ENCODE results near the gene KCNMB2. TPM values are rescaled to one million over a fixed set of nuclear protein-coding genes. Genes with fewer than 3 reads are reported as not detected.

Gene KCNMB2
- total RNA-seq, 1 donor from 2014 or later, result 2.6 TPM

DNA sequence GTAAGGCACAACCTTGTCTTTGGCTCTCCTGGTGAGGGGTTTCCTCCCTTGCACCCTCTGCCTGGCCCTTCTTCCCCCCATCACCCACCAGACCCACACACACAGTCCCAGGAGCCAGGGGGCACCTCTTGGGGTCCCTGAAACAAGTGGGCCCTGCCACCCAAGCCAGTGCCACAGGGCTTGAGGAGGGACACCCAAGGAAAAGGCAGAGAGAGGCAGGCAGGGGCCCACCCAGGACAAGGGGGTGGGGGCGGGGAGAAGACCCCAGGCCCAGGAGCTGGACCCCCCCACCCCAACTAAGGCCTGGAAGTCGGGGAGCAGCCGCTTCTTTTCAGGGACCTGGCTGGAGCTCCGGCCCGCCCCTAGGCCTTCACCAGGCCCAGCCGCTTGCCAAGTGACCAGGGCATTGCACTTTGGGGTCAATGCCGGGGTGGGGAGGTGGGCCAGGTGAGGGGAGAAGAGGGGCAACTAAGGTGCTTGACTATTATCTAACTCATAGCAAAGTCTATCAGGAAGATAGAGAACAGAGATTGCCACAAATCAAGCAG is 88.9 kb downstream of the KCNMB2 start:
- DNase-seq, result no peak
- intact Hi-C loops (cut with DNase I), result no loop called here
- no peak for ATAC-seq (ENCODE audit: poor library complexity)

GRCh38 chr3:178628037-178628436 is 91.8 kb downstream of the KCNMB2 start:
- ATAC-seq (ENCODE audit: poor library complexity), result no peak
- DNase-seq, result no peak
- intact Hi-C loops (cut with DNase I), result no loop called here

DNA sequence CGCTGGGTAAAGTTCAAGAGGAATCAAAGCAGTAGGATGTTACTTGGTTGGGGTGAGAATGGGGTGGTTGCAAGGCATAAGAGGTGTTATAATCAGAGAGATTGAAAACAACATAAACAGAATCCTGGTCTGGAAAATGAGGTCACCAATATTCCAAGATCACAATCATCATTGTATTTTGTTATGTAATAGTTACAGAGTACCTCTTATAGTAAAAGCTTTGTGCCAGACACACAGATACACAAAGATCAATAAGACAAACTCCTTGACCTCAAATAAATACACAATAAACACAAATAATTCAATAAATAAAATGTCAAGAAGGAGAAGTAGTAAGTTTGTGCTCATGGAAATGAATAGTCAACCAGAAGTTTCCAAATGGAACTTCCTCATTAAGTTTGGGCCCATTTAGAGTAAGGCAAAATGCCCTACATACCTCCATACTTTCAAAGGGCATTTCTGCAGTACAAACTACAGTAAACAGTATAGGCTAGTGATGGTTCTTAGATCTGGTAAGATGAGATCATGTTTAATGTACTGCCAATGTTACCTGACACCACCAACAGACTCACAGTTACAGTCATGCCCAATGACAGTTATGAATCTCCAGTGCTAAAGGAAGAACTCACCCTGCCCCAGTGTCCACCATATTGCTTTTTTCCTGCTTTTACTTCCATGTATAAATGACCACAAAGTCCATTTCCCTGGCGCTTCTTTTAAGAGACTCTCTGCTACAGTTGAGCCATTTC is 93.4 kb downstream of the KCNMB2 start:
- DNase-seq, result no peak
- intact Hi-C loops (cut with DNase I), result no loop called here
- ATAC-seq (ENCODE audit: poor library complexity), result no peak

DNA sequence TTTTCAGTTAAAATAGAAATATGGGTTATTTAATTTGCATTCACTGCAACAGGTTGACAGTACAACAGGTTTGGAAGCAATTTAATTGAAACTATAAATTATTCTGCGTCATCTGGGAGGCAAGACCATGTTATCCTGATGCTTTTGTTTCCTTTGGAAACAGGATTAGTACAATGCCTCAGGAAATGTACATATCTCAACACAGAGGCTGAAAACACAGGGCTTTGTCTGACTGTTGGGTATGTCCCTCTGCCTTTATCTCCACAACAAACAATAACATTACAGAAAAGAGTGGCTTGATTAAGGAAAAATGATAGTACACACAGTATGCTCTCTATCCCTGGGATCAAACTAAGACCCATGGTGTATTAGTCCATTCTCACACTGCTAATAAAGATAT is 95.7 kb downstream of the KCNMB2 start:
- ATAC-seq (ENCODE audit: poor library complexity) (no peak), DNase-seq (no peak)
- intact Hi-C loops (cut with DNase I), result no loop called here

DNA sequence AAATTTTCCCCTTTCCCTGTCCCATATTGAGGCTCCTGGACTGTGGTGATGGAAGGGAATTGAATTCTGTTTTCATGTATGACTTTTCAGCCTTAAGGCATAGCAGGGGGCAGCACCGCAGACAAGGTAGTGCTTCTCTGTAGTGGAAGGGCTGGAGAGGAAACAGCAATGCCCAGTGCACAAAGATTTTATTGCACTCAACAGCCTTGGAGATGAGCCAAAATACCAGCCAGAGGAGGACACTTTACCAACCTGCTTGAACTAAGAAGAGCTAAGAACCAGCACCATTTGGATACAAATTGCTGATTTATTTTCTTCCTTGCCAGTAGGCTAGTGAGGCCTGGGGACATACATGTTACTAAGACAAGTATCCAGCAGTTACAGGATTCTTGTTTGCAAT is 98.7 kb downstream of the KCNMB2 start:
- DNase-seq, result no peak
- ATAC-seq (ENCODE audit: poor library complexity), result no peak
- intact Hi-C loops (cut with DNase I), result no loop called here

DNA sequence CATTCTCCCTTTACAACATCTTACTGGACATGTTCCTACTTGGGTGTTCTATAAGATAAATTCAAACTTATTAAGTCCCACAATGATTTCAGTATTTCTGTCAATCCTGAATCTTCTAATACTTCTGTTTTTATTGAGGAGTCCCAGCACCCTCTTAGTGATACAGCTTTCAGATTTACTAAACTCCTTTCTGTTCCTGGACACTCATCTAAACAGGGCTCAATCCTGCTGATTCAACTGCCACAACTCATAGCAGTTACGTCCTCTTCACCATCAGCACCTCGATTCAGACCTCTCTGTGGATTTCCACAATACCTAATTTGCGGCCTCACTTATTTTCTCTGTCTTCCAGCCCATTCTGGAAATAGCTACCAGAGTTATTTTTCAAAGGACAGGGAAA is 101.6 kb downstream of the KCNMB2 start:
- no peak for DNase-seq
- ATAC-seq (ENCODE audit: poor library complexity), result no peak
- intact Hi-C loops (cut with DNase I), result no loop called here

- intact Hi-C loops (cut with DNase I), result no loop called here
- DNase-seq (no peak), ATAC-seq (ENCODE audit: poor library complexity) (peak; percentile 22)
These were observed 109.3 kb downstream of the KCNMB2 start for GRCh38 chr3:178645503-178645902.

DNA sequence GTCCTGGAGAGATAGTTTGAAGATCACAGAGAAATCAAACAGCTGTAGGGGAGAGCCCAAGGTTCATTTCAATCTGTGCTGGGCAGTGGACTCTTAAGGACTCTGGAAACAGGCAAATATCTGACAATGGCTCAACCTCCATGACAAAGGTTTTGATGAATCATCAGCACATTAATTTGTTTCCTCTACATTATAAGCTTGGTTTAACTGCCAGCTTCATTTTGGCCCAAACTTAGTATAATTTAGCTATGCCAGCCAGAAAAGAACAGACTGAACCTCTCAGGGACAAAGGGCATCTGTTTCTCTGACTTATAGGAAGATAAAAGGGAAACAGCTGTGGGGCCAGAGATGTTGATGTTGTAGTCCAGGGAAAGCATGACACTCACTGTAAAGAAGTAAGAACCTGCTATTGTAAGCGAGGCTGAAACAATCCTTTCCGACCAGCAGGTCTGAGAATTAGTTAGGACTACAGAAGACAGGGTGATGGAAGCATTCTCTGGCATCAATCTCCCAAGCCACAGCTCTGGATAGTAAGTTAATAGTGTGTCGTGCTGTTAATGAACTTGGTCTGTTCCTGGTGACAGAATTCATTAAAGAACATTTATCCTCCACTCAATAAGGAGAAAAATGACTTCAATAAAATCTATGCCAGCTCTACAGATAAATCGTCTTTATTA is 110.1 kb downstream of the KCNMB2 start:
- ATAC-seq (ENCODE audit: poor library complexity), result peak; percentile 43
- intact Hi-C loops (cut with DNase I), result no loop called here

DNA sequence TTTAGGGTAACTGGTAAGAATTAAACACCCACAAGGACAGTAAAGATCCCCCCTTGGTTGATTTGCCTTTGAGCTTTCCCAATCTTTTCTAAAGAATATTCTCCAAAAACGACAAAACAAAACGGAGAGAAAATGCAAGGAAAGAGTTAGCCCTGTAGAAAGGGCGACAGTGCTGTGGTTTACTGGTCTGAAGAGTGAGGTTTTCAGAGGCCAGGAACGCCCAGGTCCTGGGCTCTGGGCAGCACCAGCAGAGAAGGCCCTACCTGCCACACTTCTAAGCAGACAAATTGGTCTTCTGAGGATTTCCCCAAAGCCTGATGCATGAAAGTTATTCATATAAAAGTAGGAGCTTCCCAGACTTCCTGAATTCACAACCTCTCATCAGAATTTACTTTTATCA is 119.3 kb downstream of the KCNMB2 start:
- DNase-seq (no peak), ATAC-seq (ENCODE audit: poor library complexity) (no peak)
- intact Hi-C loops (cut with DNase I), result no loop called here

More for the DNA sequence above, 110.1 kb downstream of the KCNMB2 start:
- DNase-seq, result no peak

DNA sequence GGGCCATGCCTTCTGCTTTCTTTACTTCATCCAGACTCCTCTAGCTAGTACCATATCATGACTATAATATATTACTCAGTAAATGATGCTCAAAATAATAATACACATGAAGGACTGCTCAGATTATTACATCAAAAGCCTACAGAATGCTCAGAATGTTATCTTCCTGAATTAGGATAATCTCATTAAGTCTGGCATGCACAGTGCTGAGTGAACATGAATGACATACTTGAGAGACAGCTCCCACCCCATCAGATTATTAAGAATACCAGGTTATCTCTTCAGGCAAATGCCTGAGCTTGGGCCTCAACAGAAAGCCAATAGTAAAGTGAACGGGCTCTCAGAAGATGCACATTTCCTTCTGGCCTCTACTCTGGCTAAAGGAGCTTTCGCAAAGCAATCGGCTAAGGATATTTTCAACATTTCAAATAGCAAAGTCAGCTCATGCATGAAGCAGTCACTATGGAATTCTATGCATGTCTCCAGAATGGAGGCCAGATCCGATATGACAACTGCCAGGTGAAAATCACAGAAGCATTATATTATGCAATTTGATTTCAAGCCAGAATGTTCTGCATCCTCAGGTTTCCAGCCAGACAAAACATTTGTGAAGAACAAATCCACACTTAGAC is 122.6 kb downstream of the KCNMB2 start:
- DNase-seq, result no peak
- peak; percentile 36 for ATAC-seq (ENCODE audit: poor library complexity)
- intact Hi-C loops (cut with DNase I), result no loop called here

DNA sequence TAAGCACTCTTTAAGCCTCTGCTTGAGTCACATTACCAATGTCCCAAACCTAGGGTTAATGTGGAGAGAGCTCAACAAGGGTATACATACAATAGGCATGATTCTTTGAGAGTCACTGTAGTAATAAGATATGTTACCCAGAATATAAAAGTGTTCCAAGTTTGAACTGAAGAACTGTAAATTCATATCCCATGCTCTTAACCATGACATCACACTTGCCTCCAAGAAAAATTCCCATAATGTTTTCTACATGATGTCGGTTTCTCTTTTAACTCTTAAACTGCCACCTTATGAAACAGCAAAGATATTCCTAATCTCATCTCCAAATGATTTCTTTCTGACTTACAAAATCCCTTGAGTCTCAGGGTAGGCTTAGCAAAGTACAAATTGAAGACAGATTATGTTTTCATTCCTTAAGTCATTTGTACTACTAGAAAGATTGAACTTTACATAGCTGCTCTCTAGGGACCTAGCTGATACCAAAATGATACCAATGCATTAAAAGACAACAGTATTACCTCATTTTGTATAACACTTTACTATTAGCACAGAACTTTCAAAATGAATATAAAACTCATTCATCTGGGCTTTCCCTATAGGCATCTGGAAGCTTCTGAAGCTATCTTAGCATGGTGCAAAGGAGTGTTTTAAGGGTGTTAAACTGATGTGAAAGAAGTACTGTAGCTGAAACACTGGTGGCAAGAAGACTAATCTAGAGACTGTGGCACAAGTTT is 127.1 kb downstream of the KCNMB2 start:
- intact Hi-C loops (cut with DNase I), result no loop called here
- DNase-seq (no peak), ATAC-seq (ENCODE audit: poor library complexity) (no peak)

- peak; percentile 86 for ATAC-seq (ENCODE audit: poor library complexity)
- intact Hi-C loops (cut with DNase I), result no loop called here
- DNase-seq, result no peak
These were observed 129.5 kb downstream of the KCNMB2 start for GRCh38 chr3:178665747-178666146.

GRCh38 chr3:178669022-178669601 is 132.9 kb downstream of the KCNMB2 start:
- intact Hi-C loops (cut with DNase I), result no loop called here
- DNase-seq, result no peak
- peak; percentile 57 for ATAC-seq (ENCODE audit: poor library complexity)

DNA sequence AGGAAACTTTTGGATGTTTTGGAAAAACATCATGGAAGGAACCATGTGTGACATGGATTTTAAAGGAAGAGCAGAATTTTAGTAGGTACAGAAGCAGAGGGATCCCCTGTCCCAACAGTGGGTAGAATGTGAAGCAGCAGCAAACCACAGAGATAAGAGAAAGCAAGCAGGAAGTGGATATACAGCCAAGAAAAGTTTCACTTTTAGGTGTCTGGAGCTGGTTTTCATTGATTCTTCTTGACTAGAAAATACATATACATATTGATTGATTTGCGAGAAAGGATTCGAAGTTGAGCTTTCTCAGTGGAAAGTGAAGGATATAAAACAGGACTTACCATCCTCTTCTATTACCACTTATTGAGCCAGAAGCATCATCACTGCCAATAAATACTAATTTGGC is 133.5 kb downstream of the KCNMB2 start:
- no peak for ATAC-seq (ENCODE audit: poor library complexity)
- no peak for DNase-seq
- intact Hi-C loops (cut with DNase I), result no loop called here

- intact Hi-C loops (cut with DNase I), result no loop called here
- DNase-seq (no peak), ATAC-seq (ENCODE audit: poor library complexity) (no peak)
These were observed 135.1 kb downstream of the KCNMB2 start for GRCh38 chr3:178671377-178671776.

DNA sequence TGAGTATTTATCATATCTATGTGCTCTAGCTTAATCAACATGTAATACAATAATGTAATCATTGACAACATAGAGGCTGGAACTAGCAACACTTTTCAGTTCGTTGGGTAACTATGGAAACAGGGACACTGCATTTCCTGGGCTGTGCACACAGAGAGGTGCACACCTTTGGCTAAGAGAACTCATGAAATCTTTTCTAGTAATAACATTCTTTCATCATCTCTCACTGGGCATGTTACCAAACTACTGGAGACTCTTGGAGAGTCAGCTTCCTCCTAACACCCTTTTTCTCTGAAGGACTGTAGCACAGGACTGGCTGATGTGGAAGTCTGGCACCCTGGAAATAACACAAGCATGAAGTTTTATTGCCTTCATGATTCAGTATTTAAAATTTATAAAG is 135.6 kb downstream of the KCNMB2 start:
- DNase-seq (no peak), ATAC-seq (ENCODE audit: poor library complexity) (peak; percentile 28)
- intact Hi-C loops (cut with DNase I), result no loop called here

DNA sequence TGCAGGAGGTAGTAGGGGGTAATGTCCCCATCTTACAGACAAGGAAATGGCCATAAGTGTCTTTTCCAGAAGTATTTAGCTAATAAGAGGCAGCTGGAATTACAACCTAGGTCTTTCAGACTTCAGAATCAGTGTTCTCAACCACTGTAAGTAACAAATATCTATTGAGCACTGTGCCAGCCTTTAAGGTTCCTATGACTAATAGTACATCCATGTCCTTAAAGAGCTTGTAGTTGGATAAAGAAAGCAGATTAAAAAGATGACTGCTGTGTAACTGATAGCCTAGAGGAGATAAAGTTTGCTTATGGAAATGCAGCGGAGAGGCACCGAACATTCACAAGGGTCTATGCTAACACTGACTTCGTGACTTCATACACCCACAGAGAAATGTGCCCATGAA is 136.0 kb downstream of the KCNMB2 start:
- intact Hi-C loops (cut with DNase I), result no loop called here
- ATAC-seq (ENCODE audit: poor library complexity) (no peak), DNase-seq (no peak)

DNA sequence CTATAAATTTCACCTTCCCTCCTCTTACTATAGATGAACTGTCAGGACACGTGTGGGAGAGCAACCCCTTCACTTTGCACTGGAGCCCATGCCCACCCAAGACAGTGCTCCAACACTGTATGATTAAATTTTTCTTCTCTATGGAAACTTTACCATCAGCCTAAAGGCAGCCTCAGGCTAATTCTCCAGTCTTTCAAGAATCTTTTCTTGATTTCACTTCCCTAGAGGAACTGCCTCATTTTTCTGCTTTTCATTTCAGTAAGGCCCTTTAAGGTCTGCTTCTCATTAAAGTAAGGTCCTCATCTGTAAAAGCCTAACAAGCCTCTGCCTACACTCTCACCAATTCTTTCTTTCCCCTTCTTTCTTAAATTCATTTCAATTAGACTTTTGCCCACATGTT is 137.3 kb downstream of the KCNMB2 start:
- intact Hi-C loops (cut with DNase I), result no loop called here
- DNase-seq (no peak), ATAC-seq (ENCODE audit: poor library complexity) (no peak)

DNA sequence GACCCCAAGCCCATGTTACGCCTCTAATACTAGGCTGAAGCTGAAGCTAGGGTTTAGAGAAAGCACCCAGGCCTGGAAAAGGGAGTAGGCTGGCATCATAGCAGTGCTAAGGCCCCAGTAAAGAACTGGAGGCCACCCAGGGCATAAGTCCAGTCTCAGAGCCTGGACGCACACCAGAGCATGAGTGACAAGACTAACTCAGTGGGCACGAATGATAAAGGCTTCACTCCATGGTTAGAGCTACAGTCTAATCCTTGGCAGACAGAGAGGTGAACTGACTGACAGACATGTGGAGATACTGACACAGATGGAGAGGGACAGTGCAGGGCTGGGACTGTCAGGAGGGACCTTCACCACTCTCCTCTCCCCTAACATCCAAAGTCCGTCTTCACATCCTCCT is 139.8 kb downstream of the KCNMB2 start:
- peak; percentile 90 for ATAC-seq (ENCODE audit: poor library complexity)
- intact Hi-C loops (cut with DNase I), result no loop called here

More for the DNA sequence above, 139.8 kb downstream of the KCNMB2 start:
- peak; percentile 49 for DNase-seq

Measured in Right ventricle myocardium superior (tissue), 1 donor.